ENCODE data around the gene CCDC141.

The CCDC141 gene
- long read RNA-seq = 0 reads

- TF ChIP-seq SPI1 (IDR thresholded peaks at IDR 0.05; ENCODE audit: borderline replicate concordance, low read depth) (peak; percentile 35; the same call in 1 of the 2 replicates), CTCF (IDR thresholded peaks at IDR 0.05; ENCODE audit: insufficient read depth, low read length) (no peak)
- Histone ChIP-seq H3K27ac (replicated peaks) (no peak within 1 kb of the TSS), H3K4me3 (replicated peaks; ENCODE audit: insufficient read depth, low read length) (no peak within 1 kb of the TSS), H3K27me3 (ENCODE audit: insufficient read depth, poor library complexity, severe bottlenecking) (no peaks in the 10 kb centered on the region)
- peak; percentile 1 to 72 for DNase-seq (ENCODE audit: low read depth in 1 of 2, low spot score in 1 of 2)
Observed at GRCh38 chr2:179049546-179050311, at the start of gene CCDC141. CCDC141 (minus strand) TSS chr2:179050137; CDS start chr2:179049941, 196 bp downstream.

- no peak for DNase-seq (ENCODE audit: low read depth in 1 of 2, low spot score in 1 of 2)
- no peak overlapping the region for H3K27ac ChIP-seq (replicated peaks)
- no peak overlapping the region for H3K4me3 ChIP-seq (replicated peaks; ENCODE audit: insufficient read depth, low read length)
- H3K27me3 ChIP-seq (ENCODE audit: insufficient read depth, poor library complexity, severe bottlenecking) = no peaks in the 10 kb centered on the region
- TF ChIP-seq CTCF (IDR thresholded peaks at IDR 0.05; ENCODE audit: insufficient read depth, low read length) (no peak), GABPA (IDR thresholded peaks at IDR 0.05; ENCODE audit: low read depth) (no peak), POLR2AphosphoS5 (IDR thresholded peaks at IDR 0.05; ENCODE audit: low read depth) (no peak), SPI1 (IDR thresholded peaks at IDR 0.05; ENCODE audit: borderline replicate concordance, low read depth) (no peak), REST (IDR thresholded peaks at IDR 0.05; ENCODE audit: insufficient replicate concordance, low read depth) (no peak)
Observed at GRCh38 chr2:179098080-179098689, 48.2 kb upstream of the CCDC141 start.

GRCh38 chr2:179097131-179097530 lies 47.2 kb upstream of the CCDC141 start:
- no peak for DNase-seq (ENCODE audit: low read depth in 1 of 2, low spot score in 1 of 2)
- no peaks in the 10 kb centered on the region for H3K27me3 ChIP-seq (ENCODE audit: insufficient read depth, poor library complexity, severe bottlenecking)
- no peak overlapping the region for H3K27ac ChIP-seq (replicated peaks)
- no peak overlapping the region for H3K4me3 ChIP-seq (replicated peaks; ENCODE audit: insufficient read depth, low read length)
- no peak for TF ChIP-seq CTCF (IDR thresholded peaks at IDR 0.05; ENCODE audit: insufficient read depth, low read length)
- no peak for TF ChIP-seq GABPA (IDR thresholded peaks at IDR 0.05; ENCODE audit: low read depth)
- TF ChIP-seq SPI1 (IDR thresholded peaks at IDR 0.05; ENCODE audit: borderline replicate concordance, low read depth) = no peak
- no peak for TF ChIP-seq POLR2AphosphoS5 (IDR thresholded peaks at IDR 0.05; ENCODE audit: low read depth)
- no peak for TF ChIP-seq REST (IDR thresholded peaks at IDR 0.05; ENCODE audit: insufficient replicate concordance, low read depth)
